Kidney (tissue), 14 donors: ENCODE results near the gene MAU2. TPM values are rescaled to one million over a fixed set of nuclear protein-coding genes. Genes with fewer than 3 reads are reported as not detected.

Source experiments
- DNase-seq, 5 donors: peaks; one replicate each; pipeline ENCODE4 v3.0.0-alpha.2; 2013 to 2020
- FAIRE-seq: peaks from 2 replicates; lab custom pipeline; 2012; peaks lifted over from hg19 to GRCh38; lab: Jason Lieb, UNC
- H3K27ac ChIP-seq, 2 donors: one replicate each; pipeline ENCODE4 v1.7.0; 2013; ENCODE audit warnings: low read depth in 2 of 2, low read length in 2 of 2, inconsistent platforms in 1 of 2
- H3K27me3 ChIP-seq: one replicate; pipeline ENCODE4 v1.7.1; 2013; ENCODE audit warnings: low read length, inconsistent platforms; ENCODE audit not compliant: control insufficient read depth, insufficient read depth
- H3K36me3 ChIP-seq, 3 donors: one replicate each; pipeline versions ENCODE4 v1.7.0 to v1.7.1; 2013; ENCODE audit warnings: low read length in 3 of 3, control low read depth in 1 of 3, inconsistent platforms in 1 of 3; ENCODE audit not compliant: insufficient read depth in 3 of 3, control insufficient read depth in 2 of 3
- H3K4me1 ChIP-seq, 3 donors: one replicate each; pipeline versions ENCODE4 v1.7.0 to v1.7.1; 2013; ENCODE audit warnings: low read length in 3 of 3, inconsistent platforms in 1 of 3, low read depth in 1 of 3; ENCODE audit not compliant: control insufficient read depth in 2 of 3, insufficient read depth in 2 of 3
- H3K4me3 ChIP-seq, 3 donors: one replicate each; pipeline versions ENCODE4 v1.7.0 to v1.8.1; 2013; ENCODE audit warnings: low read length in 3 of 3, control low read depth in 1 of 3, inconsistent platforms in 1 of 3
- H3K9ac ChIP-seq, 3 donors: one replicate each; pipeline versions ENCODE4 v1.7.0 to v1.7.1; 2013; ENCODE audit warnings: low read length in 3 of 3, control low read depth in 1 of 3, inconsistent platforms in 1 of 3
- H3K9me3 ChIP-seq, 3 donors: one replicate each; pipeline versions ENCODE4 v1.7.0 to v1.7.1; 2013; ENCODE audit warnings: low read length in 3 of 3, control low read depth in 1 of 3, inconsistent platforms in 1 of 3; ENCODE audit not compliant: control insufficient read depth in 2 of 3, insufficient read depth in 1 of 3
- CTCF ChIP-seq: IDR thresholded peaks from 3 replicates; pipeline ENCODE4 v1.5.1; 2012; ENCODE audit warnings: mild to moderate bottlenecking, moderate library complexity, borderline replicate concordance; ENCODE audit not compliant: insufficient read depth; ENCODE audit errors: extremely low read depth
- intact Hi-C: fragments of 100-400 bp; cut with DNase I; formaldehyde crosslinking; loops from one replicate; pipeline ENCODE4 v1.11.1; 2022
- polyA plus RNA-seq: library from polyadenylated mRNA; stranded (reverse); fragments of 350-450 nt; fragmentation: Illumina TruSeq; extraction: RNeasy Lipid Tissue Mini Kit (QIAGEN cat#74804); gene quantifications from one replicate; pipeline ENCODE4 v1.2.3, GENCODE V29; 2014; ENCODE audit warnings: low read depth, low replicate concordance; ENCODE audit not compliant: insufficient read depth
- total RNA-seq: library from RNA; stranded (reverse); fragmentation: NEBNext Ultra II Directional; extraction: Animal tissue kit (Norgen Biotek cat#: 25700); gene quantifications from one replicate; pipeline ENCODE4 v1.2.1, GENCODE V29; 2021
- donor health status: control.
- donor health status: control.
- donor health status: control.
- donor health status: control.
- donor health status: control.
- donor health status: DM: yes; HTN: yes; CAD: no.
- donor health status: Normal renal cell carcinoma (clear cell type).

MAU2 gene
- total and polyA plus RNA-seq, 2 donors from 2014 or later, result 12.3 to 69.8 TPM

GRCh38 chr19:19278315-19278714 lies 42.3 kb upstream of the MAU2 start:
- no peaks in the 10 kb centered on the region for H3K27me3 ChIP-seq
- no peak overlapping the region for H3K4me3 ChIP-seq
- intact Hi-C loops, result no loop called here
- H3K9ac ChIP-seq, result no peak overlapping the region
- H3K4me1 ChIP-seq, result peaks cover 0 to 10% (median 5%) of the 10 kb centered on the region in 3 donors
- DNase-seq (no peak), FAIRE-seq (no peak)
- H3K9me3 ChIP-seq, result no peaks in the 10 kb centered on the region
- no peak overlapping the region for H3K27ac ChIP-seq
- no peak for TF ChIP-seq CTCF
- H3K36me3 ChIP-seq, result peaks cover 0 to 39% (median 10%) of the 10 kb centered on the region in 3 donors

GRCh38 chr19:19279062-19279612 lies 41.5 kb upstream of the MAU2 start:
- peaks cover 4 to 45% (median 10%) of the 10 kb centered on the region in 3 donors for H3K36me3 ChIP-seq
- intact Hi-C loops, result no loop called here
- no peak for FAIRE-seq

GRCh38 chr19:19279853-19280252 lies 40.8 kb upstream of the MAU2 start:
- peaks cover 7 to 45% (median 13%) of the 10 kb centered on the region in 3 donors for H3K36me3 ChIP-seq
- no peak for DNase-seq
- intact Hi-C loops, result no loop called here

More at GRCh38 chr19:19279062-19279612, 41.5 kb upstream of the MAU2 start:
- no peak overlapping the region for H3K27ac ChIP-seq
- H3K9ac ChIP-seq, result no peak overlapping the region
- no peak for TF ChIP-seq CTCF
- H3K4me1 ChIP-seq, result peaks cover 0 to 6% (median 5%) of the 10 kb centered on the region in 3 donors
- no peak for DNase-seq
- no peaks in the 10 kb centered on the region for H3K9me3 ChIP-seq
- H3K27me3 ChIP-seq, result no peaks in the 10 kb centered on the region
- no peak overlapping the region for H3K4me3 ChIP-seq

More at GRCh38 chr19:19279853-19280252, 40.8 kb upstream of the MAU2 start:
- peaks cover 0 to 5% (median 2%) of the 10 kb centered on the region in 3 donors for H3K4me1 ChIP-seq
- H3K27ac ChIP-seq, result no peak overlapping the region
- FAIRE-seq, result no peak
- H3K9ac ChIP-seq, result no peak overlapping the region
- H3K27me3 ChIP-seq, result no peaks in the 10 kb centered on the region
- TF ChIP-seq CTCF, result no peak
- no peak overlapping the region for H3K4me3 ChIP-seq
- no peaks in the 10 kb centered on the region for H3K9me3 ChIP-seq
